Osteoblast (primary cell): ENCODE data around the gene PSMD1. TPM values are rescaled to one million over a fixed set of nuclear protein-coding genes. Genes with fewer than 3 reads are reported as not detected.

ENCODE experiments used
- DNase-seq: peaks from one replicate; pipeline ENCODE4 v3.0.0; 2011; ENCODE audit warnings: low spot score, mixed read lengths; ENCODE audit not compliant: insufficient read length; ENCODE audit errors: missing footprints
- H2AFZ ChIP-seq: 2 replicates; pipeline ENCODE4 v1.6.0; 2011; ENCODE audit warnings: mild to moderate bottlenecking, low read length
- H3K27ac ChIP-seq: 2 replicates; pipeline ENCODE4 v1.5.1; 2011; ENCODE audit warnings: mild to moderate bottlenecking, low read depth, low read length, moderate library complexity
- H3K27me3 ChIP-seq: 2 replicates; pipeline ENCODE4 v1.6.0; 2012; ENCODE audit warnings: mild to moderate bottlenecking, control low read depth, inconsistent platforms, low read length, moderate library complexity; ENCODE audit not compliant: insufficient read depth
- H3K36me3 ChIP-seq: 2 replicates; pipeline ENCODE4 v1.5.1; 2011; ENCODE audit warnings: mild to moderate bottlenecking, low read length, control low read depth, moderate library complexity; ENCODE audit not compliant: insufficient read depth
- H3K4me1 ChIP-seq: 2 replicates; pipeline ENCODE4 v1.5.1; 2011; ENCODE audit warnings: mild to moderate bottlenecking, low read length, control low read depth, moderate library complexity; ENCODE audit not compliant: insufficient read depth
- H3K4me2 ChIP-seq: 2 replicates; pipeline ENCODE4 v1.6.0; 2011; ENCODE audit warnings: mild to moderate bottlenecking, low read length; ENCODE audit not compliant: insufficient read depth
- H3K4me3 ChIP-seq: fragments of 200-600 bp; sonication (generic); 3 replicates; pipeline ENCODE4 v1.5.1; 2012; ENCODE audit warnings: mild to moderate bottlenecking, low read length, inconsistent platforms; ENCODE audit not compliant: insufficient read depth
- H3K79me2 ChIP-seq: 2 replicates; pipeline ENCODE4 v1.6.0; 2012; ENCODE audit warnings: mild to moderate bottlenecking, low read length, control low read depth, inconsistent platforms; ENCODE audit not compliant: insufficient read depth
- H3K9me3 ChIP-seq: 2 replicates; pipeline ENCODE4 v1.5.1; 2011; ENCODE audit warnings: low read depth, low read length, control low read depth
- H4K20me1 ChIP-seq: 2 replicates; pipeline ENCODE4 v1.6.0; 2012; ENCODE audit warnings: mild to moderate bottlenecking, low read length, control low read depth; ENCODE audit not compliant: insufficient read depth
- total RNA-seq: library from RNA; depleted of rRNA; stranded (reverse); fragments of >200 nt; gene quantifications from 2 replicates; pipeline ENCODE4 v1.2.3, GENCODE V29; 2012
- TF ChIP-seq, protein P1 (sequence below): IDR thresholded peaks from 2 replicates; pipeline ENCODE4 v1.5.1; 2011; ENCODE audit warnings: mild to moderate bottlenecking, low read depth, low read length, moderate library complexity; ENCODE audit errors: extremely low read depth

PSMD1 gene
- total RNA-seq, 1 donor, result 112 TPM

DNA sequence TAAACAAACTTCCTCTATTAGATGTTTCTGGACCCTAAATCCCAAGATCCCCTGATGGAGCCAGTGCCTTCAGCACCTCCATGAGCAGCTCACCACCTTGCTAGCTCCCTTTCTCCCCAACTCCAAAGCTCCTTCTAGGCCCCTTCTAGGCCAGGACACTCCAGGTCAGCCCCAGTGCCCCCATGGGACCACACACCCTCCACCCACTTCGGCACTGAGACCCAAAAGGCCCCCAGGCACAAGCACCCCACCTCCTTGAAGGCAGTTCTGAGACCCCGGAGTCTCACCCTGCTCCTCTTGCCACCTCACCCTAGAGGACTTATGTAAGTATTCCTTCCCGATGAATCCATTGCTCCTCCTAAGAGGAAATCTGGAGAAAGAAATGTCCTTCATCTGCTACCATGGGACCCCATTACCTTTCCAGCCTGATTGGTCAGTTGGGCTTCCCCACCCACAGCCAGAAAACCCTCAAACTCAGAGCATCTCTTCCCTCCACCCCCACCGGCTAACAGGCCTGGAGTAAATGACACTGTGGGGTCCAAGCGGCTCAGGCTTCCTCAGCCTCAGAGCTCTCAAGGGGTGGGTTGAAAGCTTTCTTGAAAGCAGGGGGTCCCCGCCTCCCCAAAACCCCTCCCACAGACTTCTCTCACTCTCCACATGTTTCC, 132.0 kb downstream of the PSMD1 start:
- H3K27me3 ChIP-seq, result no peaks in the 10 kb centered on the region
- no peaks in the 10 kb centered on the region for H4K20me1 ChIP-seq
- H3K4me2 ChIP-seq, result no peak overlapping the region
- TF ChIP-seq, protein P1, sequence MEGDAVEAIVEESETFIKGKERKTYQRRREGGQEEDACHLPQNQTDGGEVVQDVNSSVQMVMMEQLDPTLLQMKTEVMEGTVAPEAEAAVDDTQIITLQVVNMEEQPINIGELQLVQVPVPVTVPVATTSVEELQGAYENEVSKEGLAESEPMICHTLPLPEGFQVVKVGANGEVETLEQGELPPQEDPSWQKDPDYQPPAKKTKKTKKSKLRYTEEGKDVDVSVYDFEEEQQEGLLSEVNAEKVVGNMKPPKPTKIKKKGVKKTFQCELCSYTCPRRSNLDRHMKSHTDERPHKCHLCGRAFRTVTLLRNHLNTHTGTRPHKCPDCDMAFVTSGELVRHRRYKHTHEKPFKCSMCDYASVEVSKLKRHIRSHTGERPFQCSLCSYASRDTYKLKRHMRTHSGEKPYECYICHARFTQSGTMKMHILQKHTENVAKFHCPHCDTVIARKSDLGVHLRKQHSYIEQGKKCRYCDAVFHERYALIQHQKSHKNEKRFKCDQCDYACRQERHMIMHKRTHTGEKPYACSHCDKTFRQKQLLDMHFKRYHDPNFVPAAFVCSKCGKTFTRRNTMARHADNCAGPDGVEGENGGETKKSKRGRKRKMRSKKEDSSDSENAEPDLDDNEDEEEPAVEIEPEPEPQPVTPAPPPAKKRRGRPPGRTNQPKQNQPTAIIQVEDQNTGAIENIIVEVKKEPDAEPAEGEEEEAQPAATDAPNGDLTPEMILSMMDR, result no peak
- peaks cover 33% of the 10 kb centered on the region for H3K4me1 ChIP-seq
- H3K36me3 ChIP-seq, result no peaks in the 10 kb centered on the region
- H2AFZ ChIP-seq, result no peak overlapping the region
- peak overlapping the region; percentile 45 for H3K27ac ChIP-seq
- no peaks in the 10 kb centered on the region for H3K9me3 ChIP-seq
- no peaks in the 10 kb centered on the region for H3K79me2 ChIP-seq
- peak; percentile 79 for DNase-seq
- no peak overlapping the region for H3K4me3 ChIP-seq

DNA sequence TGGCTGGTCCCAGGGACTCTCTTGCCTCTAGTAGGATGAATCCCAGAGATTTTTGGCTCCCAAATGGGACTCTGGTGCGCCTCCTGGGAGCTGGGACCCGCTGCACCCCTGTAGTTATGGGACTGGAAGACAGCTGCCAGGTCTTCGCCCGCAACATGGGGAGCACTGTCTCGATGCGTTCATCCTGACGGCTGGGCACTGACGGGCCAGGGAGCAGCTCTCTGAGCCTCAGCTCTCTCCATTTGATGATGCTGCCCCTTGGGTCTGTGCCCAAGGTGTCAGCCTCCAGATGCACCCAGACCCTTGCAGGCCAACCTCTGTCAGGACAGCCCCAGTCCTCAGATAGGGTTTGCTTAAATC, 132.5 kb downstream of the PSMD1 start:
- no peaks in the 10 kb centered on the region for H3K36me3 ChIP-seq
- TF ChIP-seq, protein P1, result no peak
- no peaks in the 10 kb centered on the region for H4K20me1 ChIP-seq
- peak; percentile 10 for DNase-seq
- no peak overlapping the region for H2AFZ ChIP-seq
- no peak overlapping the region for H3K27ac ChIP-seq
- no peak overlapping the region for H3K4me3 ChIP-seq
- H3K79me2 ChIP-seq, result no peaks in the 10 kb centered on the region
- H3K4me1 ChIP-seq, result peaks cover 33% of the 10 kb centered on the region
- H3K27me3 ChIP-seq, result no peaks in the 10 kb centered on the region
- no peak overlapping the region for H3K4me2 ChIP-seq
- no peaks in the 10 kb centered on the region for H3K9me3 ChIP-seq

DNA sequence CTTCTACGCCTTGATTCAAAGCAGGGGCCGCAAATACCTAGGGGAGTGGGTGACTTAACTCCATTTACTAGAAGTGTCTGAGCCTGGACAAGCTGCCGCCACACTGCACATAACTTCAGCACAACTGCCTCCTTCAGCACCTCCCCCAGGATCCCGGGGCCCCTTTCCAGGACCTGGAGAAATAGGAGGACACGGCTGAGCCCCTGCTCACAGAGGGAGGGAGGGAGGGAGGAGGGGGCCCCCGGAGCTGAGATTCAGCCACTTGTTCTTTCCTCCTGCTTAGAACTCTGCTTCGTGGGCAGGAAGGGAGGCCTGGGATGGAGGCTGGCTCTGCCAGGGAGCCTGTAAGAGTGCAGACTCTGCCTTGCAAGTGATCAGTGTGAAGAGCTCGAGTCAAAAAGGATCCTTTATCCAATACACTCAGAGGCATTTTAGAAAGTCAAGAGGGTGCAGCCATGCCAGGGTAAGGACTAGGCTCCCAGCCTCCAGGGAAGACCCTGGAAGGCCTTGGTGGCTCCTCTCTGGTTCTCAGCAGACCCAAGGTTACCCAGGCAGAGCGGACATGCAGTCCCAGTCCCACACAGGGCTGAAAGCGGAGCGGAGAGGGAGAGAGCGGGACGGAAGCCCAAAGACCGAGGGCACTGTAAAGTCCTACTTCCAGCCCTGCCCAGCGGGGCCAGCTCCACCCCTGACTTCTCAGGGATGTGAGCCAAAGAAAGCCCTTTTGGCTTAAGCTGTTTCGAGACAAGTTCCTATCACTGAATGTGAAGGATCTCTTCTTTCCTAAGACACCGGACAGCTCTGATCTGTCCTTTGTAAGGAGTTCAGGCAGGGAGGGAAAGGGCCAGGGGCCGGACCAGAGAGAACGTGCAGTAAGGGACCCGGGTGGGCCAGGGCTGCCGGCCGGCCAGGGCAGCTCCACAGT, 133.2 kb downstream of the PSMD1 start:
- Histone ChIP-seq H3K4me1 (peaks cover 33% of the 10 kb centered on the region), H3K27ac (peak overlapping the region; percentile 81), H3K9me3 (no peaks in the 10 kb centered on the region), H2AFZ (peak overlapping the region; percentile 93), H3K4me3 (peak overlapping the region; percentile 69), H3K36me3 (no peaks in the 10 kb centered on the region), H3K27me3 (no peaks in the 10 kb centered on the region), H4K20me1 (no peaks in the 10 kb centered on the region), H3K4me2 (peak overlapping the region; percentile 84), H3K79me2 (no peaks in the 10 kb centered on the region)
- DNase-seq, result peak; percentile 92
- TF ChIP-seq, protein P1, result no peak
